ENCODE measurements around the gene GPAM.

GRCh38 chr10:112151524-112152039 lies 32.0 kb downstream of the GPAM start:
- no peak for TF ChIP-seq POLR2AphosphoS5 (IDR thresholded peaks at IDR 0.05; ENCODE audit: low read depth, low read length)
- no peak for TF ChIP-seq POLR2A (IDR thresholded peaks at IDR 0.05; ENCODE audit: low read depth, low read length)
- no peak for TF ChIP-seq TAF1 (IDR thresholded peaks at IDR 0.05; ENCODE audit: borderline replicate concordance, low read depth, low read length)

Measured in GM12892 (cell line).